HCT116 (cell line): Measurements from ENCODE around the gene IVD. TPM values are rescaled to one million over a fixed set of nuclear protein-coding genes. Genes with fewer than 3 reads are reported as not detected.

ENCODE experiments used
- ATAC-seq: fragments of 200-7000 bp; cut with Tn5 transposase; 2 replicates; pipeline ENCODE4 v1.9.1; 2020; ENCODE audit warnings: mild to moderate bottlenecking, moderate library complexity
- BruUV-seq: library from RNA; stranded (reverse); fragments of 400-500 nt; replicated peaks from 2 replicates; lab custom pipeline; 2021; lab: Mats Ljungman, UMichigan
- CTCF ChIA-PET: fragments of 300-600 bp; sonication (Branson Sonifier 250); formaldehyde crosslinking; loops from one replicate; lab custom pipeline; 2021; ENCODE audit warnings: antibody characterized with exemption; lab: Charles Lee
- POLR2A ChIA-PET: fragments of 300-600, 350-600 bp; sonication (Branson Sonifier 250); formaldehyde crosslinking; loops from one replicate; lab custom pipeline; 2021; ENCODE audit warnings: antibody characterized with exemption; lab: Charles Lee
- RAD21 ChIA-PET, 2 experiments: fragments of 300-600 bp; sonication (Branson Sonifier 250); formaldehyde crosslinking; loops; one replicate each; lab custom pipeline; 2023; ENCODE audit warnings: low total read pairs in 2 of 2; ENCODE audit not compliant: uncharacterized antibody in 2 of 2, unreplicated experiment in 2 of 2, low non-redundant PET in 1 of 2; lab: Charles Lee
- DNase-seq: peaks from one replicate; pipeline ENCODE4 v3.0.0-alpha.2; 2010; ENCODE audit warnings: low read depth, low spot score
- H2AFZ ChIP-seq: fragments of 200-600 bp; shearing (Covaris generic), sonication (generic); 2 replicates; pipeline ENCODE4 v1.6.1; 2017; ENCODE audit warnings: low read depth, mixed run types, mixed read lengths, antibody characterized with exemption, low read length; ENCODE audit not compliant: poor library complexity, severe bottlenecking
- H3K27ac ChIP-seq: 2 replicates; pipeline ENCODE4 v1.5.1; 2012; ENCODE audit warnings: low read depth, low read length
- H3K27me3 ChIP-seq: fragments of 200-600 bp; sonication (generic); 2 replicates; pipeline ENCODE4 v1.6.1; 2016; ENCODE audit warnings: mixed run types, low read length, mixed read lengths; ENCODE audit not compliant: insufficient read depth
- H3K36me3 ChIP-seq, 2 experiments: fragments of 200-500 bp in 1 of 2; fragments of 200-600 bp in 1 of 2; sonication (Bioruptor generic) in 1 of 2; sonication (generic) in 1 of 2; 2 replicates each; pipeline versions ENCODE4 v1.5.1 to v1.6.1; 2014 to 2016; ENCODE audit warnings: low read length in 2 of 2, inconsistent platforms in 1 of 2, mixed read lengths in 1 of 2, mixed run types in 1 of 2; ENCODE audit not compliant: insufficient read depth in 2 of 2, control insufficient read depth in 1 of 2
- H3K4me1 ChIP-seq, 2 experiments: fragments of 200-600 bp in 1 of 2; sonication (generic) in 1 of 2; 2 replicates each; pipeline versions ENCODE4 v1.5.1 to v1.6.1; 2012 to 2017; ENCODE audit warnings: low read length in 2 of 2, inconsistent platforms in 1 of 2, mild to moderate bottlenecking in 1 of 2, mixed read lengths in 1 of 2, mixed run types in 1 of 2, moderate library complexity in 1 of 2; ENCODE audit not compliant: insufficient read depth in 2 of 2, control insufficient read depth in 1 of 2
- H3K4me2 ChIP-seq: fragments of 200-600 bp; sonication (generic); 2 replicates; pipeline ENCODE4 v1.6.1; 2017; ENCODE audit warnings: mixed run types, low read length, mixed read lengths
- H3K4me3 ChIP-seq, 2 experiments: fragments of 200-600 bp in 1 of 2; sonication (generic) in 1 of 2; replicated peaks in 1 of 2; 2 replicates each; pipeline ENCODE4 v1.5.1; 2011 to 2016; ENCODE audit warnings: low read length in 2 of 2, control low read depth in 1 of 2, low read depth in 1 of 2, mild to moderate bottlenecking in 1 of 2, mixed read lengths in 1 of 2, mixed run types in 1 of 2
- H3K79me2 ChIP-seq: fragments of 200-600 bp; sonication (generic); 2 replicates; pipeline ENCODE4 v1.6.1; 2017; ENCODE audit warnings: mild to moderate bottlenecking, mixed run types, low read length, moderate library complexity, mixed read lengths; ENCODE audit not compliant: insufficient read depth
- H3K9ac ChIP-seq: fragments of 200-600 bp; sonication (generic); 2 replicates; pipeline ENCODE4 v1.6.1; 2016; ENCODE audit warnings: low read length, mixed read lengths
- H3K9me2 ChIP-seq: fragments of 200-600 bp; sonication (generic), shearing (Covaris generic); 2 replicates; pipeline ENCODE4 v1.6.1; 2017; ENCODE audit warnings: mixed run types, mild to moderate bottlenecking, moderate library complexity; ENCODE audit not compliant: insufficient read depth
- H3K9me3 ChIP-seq, 2 experiments: fragments of 200-500 bp in 1 of 2; fragments of 200-600 bp in 1 of 2; sonication (Bioruptor generic) in 1 of 2; sonication (generic) in 1 of 2; 2 replicates each; pipeline ENCODE4 v1.6.1; 2014 to 2017; ENCODE audit warnings: low read length in 2 of 2, mixed read lengths in 2 of 2, inconsistent platforms in 1 of 2, low read depth in 1 of 2, mild to moderate bottlenecking in 1 of 2, mixed run types in 1 of 2, moderate library complexity in 1 of 2; ENCODE audit not compliant: control insufficient read depth in 1 of 2, insufficient read depth in 1 of 2
- H4K20me1 ChIP-seq: fragments of 200-600 bp; sonication (generic), shearing (Covaris generic); 2 replicates; pipeline ENCODE4 v1.6.1; 2017; ENCODE audit warnings: mixed run types, mild to moderate bottlenecking, moderate library complexity; ENCODE audit not compliant: insufficient read depth
- CBX3 ChIP-seq: IDR thresholded peaks from 2 replicates; pipeline ENCODE4 v1.6.1; 2012; ENCODE audit warnings: low read depth
- CEBPB ChIP-seq: IDR thresholded peaks from 2 replicates; pipeline ENCODE4 v1.6.1; 2012; ENCODE audit warnings: low read depth
- CTCF ChIP-seq, 3 experiments: fragments of 200-600 bp in 1 of 3; sonication (generic) in 1 of 3; IDR thresholded peaks in 2 of 3; conservative IDR thresholded peaks in 1 of 3; 2 replicates each; pipeline ENCODE4 v1.5.1; 2012 to 2017; ENCODE audit warnings: low read depth in 2 of 3, low read length in 2 of 3, antibody characterized with exemption in 1 of 3, borderline replicate concordance in 1 of 3, control low read depth in 1 of 3, mild to moderate bottlenecking in 1 of 3, mixed read lengths in 1 of 3, mixed run types in 1 of 3, moderate library complexity in 1 of 3; ENCODE audit not compliant: insufficient read depth in 1 of 3
- EZH2 ChIP-seq: fragments of 200-600 bp; sonication (generic); IDR thresholded peaks from 2 replicates; pipeline ENCODE4 v1.6.1; 2017; ENCODE audit warnings: antibody characterized with exemption, mixed run types
- JUND ChIP-seq: IDR thresholded peaks from 2 replicates; pipeline ENCODE4 v1.6.1; 2012
- POLR2AphosphoS5 ChIP-seq: IDR thresholded peaks from 2 replicates; pipeline ENCODE4 v1.6.1; 2011; ENCODE audit warnings: mild to moderate bottlenecking, low read depth, low read length, moderate library complexity
- RAD21 ChIP-seq: IDR thresholded peaks from 2 replicates; pipeline ENCODE4 v1.6.1; 2012; ENCODE audit warnings: low read depth, mild to moderate bottlenecking
- SIN3A ChIP-seq: IDR thresholded peaks from 2 replicates; pipeline ENCODE4 v1.6.1; 2012; ENCODE audit warnings: low read depth
- SP1 ChIP-seq: IDR thresholded peaks from 2 replicates; pipeline ENCODE4 v1.6.1; 2012; ENCODE audit warnings: low read depth
- SRF ChIP-seq: IDR thresholded peaks from 2 replicates; pipeline ENCODE4 v1.6.1; 2012; ENCODE audit warnings: low read depth
- ZNF274 ChIP-seq: fragments of 200-500 bp; sonication (Bioruptor generic); IDR thresholded peaks from 2 replicates; pipeline ENCODE4 v1.6.1; 2014; ENCODE audit warnings: mild to moderate bottlenecking, low read depth, low read length, inconsistent platforms
- intact Hi-C: fragments of 100-400 bp; cut with micrococcal nuclease; formaldehyde crosslinking; loops from 2 replicates; pipeline ENCODE4 v1.10.0; 2022
- total RNA-seq: library from RNA; stranded (reverse); gene quantifications from one replicate; pipeline ENCODE4 v1.2.1, GENCODE V29; 2021; ENCODE audit not compliant: unreplicated experiment
- TF ChIP-seq, protein P1 (sequence below): IDR thresholded peaks from 2 replicates; pipeline ENCODE4 v1.6.1; 2012
- TF ChIP-seq, protein P2 (sequence below): IDR thresholded peaks from 2 replicates; pipeline ENCODE4 v1.6.1; 2012; ENCODE audit warnings: low read depth
- TF ChIP-seq, protein P3 (sequence below): IDR thresholded peaks from 2 replicates; pipeline ENCODE4 v1.6.1; 2011; ENCODE audit warnings: mild to moderate bottlenecking, low read length, moderate library complexity; ENCODE audit not compliant: insufficient replicate concordance; ENCODE audit errors: extremely low read depth

The IVD gene
- total RNA-seq, 1 experiment from 2014 or later: 65.6 TPM

- TF ChIP-seq CTCF (IDR thresholded peaks at IDR 0.05 in 2 of 3, conservative IDR thresholded peaks at IDR 0.05 in 1 of 3; ENCODE audit: borderline replicate concordance in 1 of 3, insufficient read depth in 1 of 3, low read depth in 2 of 3, low read length in 2 of 3): no peak
- TF ChIP-seq SRF: no peak
- no peak for TF ChIP-seq SIN3A
- TF ChIP-seq CBX3: no peak
- no peak for TF ChIP-seq SP1
- TF ChIP-seq CEBPB: no peak
Observed at GRCh38 chr15:40450047-40450446, 44.5 kb downstream of the IVD start (continued).

DNA sequence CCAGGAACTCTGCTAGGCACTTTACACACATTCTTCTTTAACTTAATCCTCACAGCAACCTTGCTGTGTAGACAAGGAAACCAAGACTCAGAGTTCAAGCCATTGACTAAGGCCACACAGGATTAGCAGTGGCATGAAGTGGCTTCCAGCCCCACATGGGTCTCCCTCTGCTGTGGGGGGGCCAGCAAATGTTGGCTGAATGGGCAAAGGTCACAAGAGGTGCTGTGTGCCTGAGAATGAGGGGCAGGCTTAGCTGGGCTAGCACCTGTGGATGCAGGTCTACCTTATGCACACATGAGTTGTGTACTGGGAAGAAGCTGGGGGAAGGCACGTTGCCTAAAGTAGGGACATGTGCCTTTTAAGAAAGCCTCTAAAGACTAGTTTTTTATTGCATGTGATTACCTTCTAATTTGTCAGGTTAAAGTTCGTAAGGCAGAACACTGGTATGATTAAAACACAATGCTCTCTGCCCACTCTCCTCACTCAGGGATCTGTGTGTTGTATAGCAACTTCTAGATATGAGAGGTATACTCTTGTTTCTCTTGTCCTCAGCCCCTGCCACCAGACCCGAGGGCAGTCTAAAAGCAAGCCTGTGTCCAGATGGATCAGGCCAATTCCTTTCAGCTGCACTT, 46.0 kb downstream of the IVD start:
- Histone ChIP-seq H4K20me1 (peaks cover 2% of the 10 kb centered on the region; the same call in 1 of the 2 replicates), H3K79me2 (peaks cover 87% of the 10 kb centered on the region), H3K27me3 (no peaks in the 10 kb centered on the region), H3K9me2 (no peaks in the 10 kb centered on the region), H3K27ac (no peak overlapping the region), H3K4me1 (peaks cover 43 to 59% of the 10 kb centered on the region in 2 experiments), H3K4me2 (no peak overlapping the region), H3K9ac (no peak overlapping the region), H3K36me3 (no peaks in the 10 kb centered on the region), H3K4me3 (no peak overlapping the region), H2AFZ (no peak overlapping the region), H3K9me3 (no peaks in the 10 kb centered on the region)
- intact Hi-C loops: no loop called here
- no TSS peak for BruUV-seq
- ATAC-seq: no peak
- TF ChIP-seq JUND (no peak), RAD21 (no peak), EZH2 (no peak), POLR2AphosphoS5 (no peak), ZNF274 (no peak)
- TF ChIP-seq, protein P1, sequence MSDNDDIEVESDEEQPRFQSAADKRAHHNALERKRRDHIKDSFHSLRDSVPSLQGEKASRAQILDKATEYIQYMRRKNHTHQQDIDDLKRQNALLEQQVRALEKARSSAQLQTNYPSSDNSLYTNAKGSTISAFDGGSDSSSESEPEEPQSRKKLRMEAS: no peak
- TF ChIP-seq, protein P2, sequence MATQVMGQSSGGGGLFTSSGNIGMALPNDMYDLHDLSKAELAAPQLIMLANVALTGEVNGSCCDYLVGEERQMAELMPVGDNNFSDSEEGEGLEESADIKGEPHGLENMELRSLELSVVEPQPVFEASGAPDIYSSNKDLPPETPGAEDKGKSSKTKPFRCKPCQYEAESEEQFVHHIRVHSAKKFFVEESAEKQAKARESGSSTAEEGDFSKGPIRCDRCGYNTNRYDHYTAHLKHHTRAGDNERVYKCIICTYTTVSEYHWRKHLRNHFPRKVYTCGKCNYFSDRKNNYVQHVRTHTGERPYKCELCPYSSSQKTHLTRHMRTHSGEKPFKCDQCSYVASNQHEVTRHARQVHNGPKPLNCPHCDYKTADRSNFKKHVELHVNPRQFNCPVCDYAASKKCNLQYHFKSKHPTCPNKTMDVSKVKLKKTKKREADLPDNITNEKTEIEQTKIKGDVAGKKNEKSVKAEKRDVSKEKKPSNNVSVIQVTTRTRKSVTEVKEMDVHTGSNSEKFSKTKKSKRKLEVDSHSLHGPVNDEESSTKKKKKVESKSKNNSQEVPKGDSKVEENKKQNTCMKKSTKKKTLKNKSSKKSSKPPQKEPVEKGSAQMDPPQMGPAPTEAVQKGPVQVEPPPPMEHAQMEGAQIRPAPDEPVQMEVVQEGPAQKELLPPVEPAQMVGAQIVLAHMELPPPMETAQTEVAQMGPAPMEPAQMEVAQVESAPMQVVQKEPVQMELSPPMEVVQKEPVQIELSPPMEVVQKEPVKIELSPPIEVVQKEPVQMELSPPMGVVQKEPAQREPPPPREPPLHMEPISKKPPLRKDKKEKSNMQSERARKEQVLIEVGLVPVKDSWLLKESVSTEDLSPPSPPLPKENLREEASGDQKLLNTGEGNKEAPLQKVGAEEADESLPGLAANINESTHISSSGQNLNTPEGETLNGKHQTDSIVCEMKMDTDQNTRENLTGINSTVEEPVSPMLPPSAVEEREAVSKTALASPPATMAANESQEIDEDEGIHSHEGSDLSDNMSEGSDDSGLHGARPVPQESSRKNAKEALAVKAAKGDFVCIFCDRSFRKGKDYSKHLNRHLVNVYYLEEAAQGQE: no peak
- TF ChIP-seq, protein P3, sequence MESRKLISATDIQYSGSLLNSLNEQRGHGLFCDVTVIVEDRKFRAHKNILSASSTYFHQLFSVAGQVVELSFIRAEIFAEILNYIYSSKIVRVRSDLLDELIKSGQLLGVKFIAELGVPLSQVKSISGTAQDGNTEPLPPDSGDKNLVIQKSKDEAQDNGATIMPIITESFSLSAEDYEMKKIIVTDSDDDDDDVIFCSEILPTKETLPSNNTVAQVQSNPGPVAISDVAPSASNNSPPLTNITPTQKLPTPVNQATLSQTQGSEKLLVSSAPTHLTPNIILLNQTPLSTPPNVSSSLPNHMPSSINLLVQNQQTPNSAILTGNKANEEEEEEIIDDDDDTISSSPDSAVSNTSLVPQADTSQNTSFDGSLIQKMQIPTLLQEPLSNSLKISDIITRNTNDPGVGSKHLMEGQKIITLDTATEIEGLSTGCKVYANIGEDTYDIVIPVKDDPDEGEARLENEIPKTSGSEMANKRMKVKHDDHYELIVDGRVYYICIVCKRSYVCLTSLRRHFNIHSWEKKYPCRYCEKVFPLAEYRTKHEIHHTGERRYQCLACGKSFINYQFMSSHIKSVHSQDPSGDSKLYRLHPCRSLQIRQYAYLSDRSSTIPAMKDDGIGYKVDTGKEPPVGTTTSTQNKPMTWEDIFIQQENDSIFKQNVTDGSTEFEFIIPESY: no peak
- ChIA-PET CTCF (interaction anchor here (1.6 kb wide), 1 partner anchor 113 kb away, joined by 4 read pairs; no protein-coding TSS in a partner anchor), RAD21 (no interaction called here), POLR2A (no interaction called here)
- DNase-seq: no peak
